Fibroblast of lung (primary cell): ENCODE measurements around the gene LRRC59. TPM values are rescaled to one million over a fixed set of nuclear protein-coding genes. Genes with fewer than 3 reads are reported as not detected.
"Not testable (repeated sequence)": the region's sequence is repeated elsewhere in the genome, so short reads cannot be mapped to it uniquely, and the experiment has no call there.

Source experiments
- DNase-seq, 2 donors: peaks; one replicate each; pipeline versions ENCODE4 v3.0.0 to v3.0.0-alpha.2; 2010; ENCODE audit warnings: low read depth in 2 of 2
- H2AFZ ChIP-seq: 2 replicates; pipeline ENCODE4 v1.5.1; 2012; ENCODE audit warnings: low read length, control low read depth, inconsistent platforms
- H3K27ac ChIP-seq: 2 replicates; pipeline ENCODE4 v1.5.1; 2011; ENCODE audit warnings: low read length, control low read depth; ENCODE audit not compliant: insufficient read depth
- H3K27me3 ChIP-seq: 2 replicates; pipeline ENCODE4 v1.5.1; 2011; ENCODE audit warnings: mild to moderate bottlenecking, low read length; ENCODE audit not compliant: control insufficient read depth, insufficient read depth
- H3K36me3 ChIP-seq: 2 replicates; pipeline ENCODE4 v1.5.1; 2011; ENCODE audit warnings: low read length; ENCODE audit not compliant: control insufficient read depth, insufficient read depth
- H3K4me1 ChIP-seq: 2 replicates; pipeline ENCODE4 v1.5.1; 2011; ENCODE audit warnings: low read length; ENCODE audit not compliant: control insufficient read depth, insufficient read depth; ENCODE audit errors: extremely low read depth
- H3K4me2 ChIP-seq: 2 replicates; pipeline ENCODE4 v1.5.1; 2011; ENCODE audit warnings: low read length, control low read depth; ENCODE audit not compliant: insufficient read depth; ENCODE audit errors: extremely low read depth
- H3K4me3 ChIP-seq, 4 experiments: fragments of 200-600 bp in 1 of 4; sonication (generic) in 1 of 4; replicated peaks in 1 of 4; 2 replicates each; pipeline ENCODE4 v1.5.1; 2011 to 2016; ENCODE audit warnings: low read length in 4 of 4, low read depth in 3 of 4, mild to moderate bottlenecking in 3 of 4, control low read depth in 2 of 4, inconsistent platforms in 1 of 4, mixed read lengths in 1 of 4; ENCODE audit not compliant: insufficient read depth in 1 of 4; ENCODE audit errors: control extremely low read depth in 1 of 4
- H3K79me2 ChIP-seq: 2 replicates; pipeline ENCODE4 v1.5.1; 2012; ENCODE audit warnings: mild to moderate bottlenecking, low read length, inconsistent platforms; ENCODE audit not compliant: control insufficient read depth, insufficient read depth
- H3K9ac ChIP-seq: 2 replicates; pipeline ENCODE4 v1.5.1; 2011; ENCODE audit warnings: mild to moderate bottlenecking, low read length, control low read depth; ENCODE audit not compliant: insufficient read depth
- H3K9me3 ChIP-seq: 2 replicates; pipeline ENCODE4 v1.5.1; 2012; ENCODE audit warnings: low read depth, low read length; ENCODE audit not compliant: control insufficient read depth, insufficient read depth
- H4K20me1 ChIP-seq: 2 replicates; pipeline ENCODE4 v1.5.1; 2011; ENCODE audit warnings: low read length; ENCODE audit not compliant: control insufficient read depth, insufficient read depth; ENCODE audit errors: extremely low read depth
- CTCF ChIP-seq, 2 donors: IDR thresholded peaks in 1 of 2; conservative IDR thresholded peaks in 1 of 2; 1 replicate in 1 of 2; 2 replicates in 1 of 2; pipeline ENCODE4 v1.5.1; 2011 to 2012; ENCODE audit warnings: low read length in 2 of 2, control low read depth in 1 of 2, inconsistent platforms in 1 of 2, low read depth in 1 of 2, mild to moderate bottlenecking in 1 of 2
- EZH2 ChIP-seq: IDR thresholded peaks from 2 replicates; pipeline ENCODE4 v1.5.1; 2012; ENCODE audit warnings: low read length, control low read depth, mild to moderate bottlenecking; ENCODE audit errors: missing control alignments
- polyA plus RNA-seq, 2 donors: library from polyadenylated mRNA; depleted of rRNA in 1 of 2; stranded (reverse) in 1 of 2; unstranded in 1 of 2; fragments of >200 nt; gene quantifications; 2 replicates each; pipeline ENCODE4 v1.2.1, GENCODE V29; 2011 to 2012; ENCODE audit warnings: missing spikeins in 1 of 2
- total RNA-seq: library from RNA; depleted of rRNA; stranded (reverse); fragments of >200 nt; gene quantifications from 2 replicates; pipeline ENCODE4 v1.2.1, GENCODE V29; 2014

LRRC59 gene
- total and polyA plus RNA-seq, 2 donors (not counting 1 experiment from before 2014, with no cell fraction given), result 88.7 to 142 TPM

DNA sequence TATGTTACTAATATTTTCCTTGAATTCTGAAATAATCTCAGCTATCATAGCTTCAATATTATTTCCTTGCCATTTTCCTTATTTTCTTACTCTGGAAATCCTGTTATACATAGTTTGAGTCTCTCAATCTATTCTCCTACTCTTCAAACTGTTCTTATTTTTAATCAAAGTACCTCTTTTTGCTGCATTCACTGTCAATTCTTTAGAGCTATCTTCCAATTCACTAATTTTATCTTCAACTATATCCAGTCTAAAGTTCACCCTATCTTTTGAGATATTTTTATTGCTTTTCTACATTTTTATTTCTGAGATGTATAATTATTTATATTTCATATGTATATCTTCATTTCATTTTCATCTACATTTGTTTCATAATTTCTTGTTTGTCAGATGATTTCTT, 58.7 kb downstream of the LRRC59 start:
- no peaks in the 10 kb centered on the region for H4K20me1 ChIP-seq
- no peak overlapping the region for H3K4me3 ChIP-seq
- H3K9ac ChIP-seq, result no peak overlapping the region
- H3K36me3 ChIP-seq, result no peaks in the 10 kb centered on the region
- TF ChIP-seq EZH2 (no peak), CTCF (conservative IDR thresholded peaks at IDR 0.05 in 1 of 2, IDR thresholded peaks at IDR 0.05 in 1 of 2; ENCODE audit: low read depth in 1 of 2, low read length in 2 of 2) (no peak)
- peaks cover 5% of the 10 kb centered on the region for H3K27me3 ChIP-seq
- H3K4me1 ChIP-seq, result no peaks in the 10 kb centered on the region
- H3K27ac ChIP-seq, result no peak overlapping the region
- H2AFZ ChIP-seq, result no peak overlapping the region
- DNase-seq, result no peak
- no peak overlapping the region for H3K4me2 ChIP-seq
- no peaks in the 10 kb centered on the region for H3K79me2 ChIP-seq
- H3K9me3 ChIP-seq, result no peaks in the 10 kb centered on the region

DNA sequence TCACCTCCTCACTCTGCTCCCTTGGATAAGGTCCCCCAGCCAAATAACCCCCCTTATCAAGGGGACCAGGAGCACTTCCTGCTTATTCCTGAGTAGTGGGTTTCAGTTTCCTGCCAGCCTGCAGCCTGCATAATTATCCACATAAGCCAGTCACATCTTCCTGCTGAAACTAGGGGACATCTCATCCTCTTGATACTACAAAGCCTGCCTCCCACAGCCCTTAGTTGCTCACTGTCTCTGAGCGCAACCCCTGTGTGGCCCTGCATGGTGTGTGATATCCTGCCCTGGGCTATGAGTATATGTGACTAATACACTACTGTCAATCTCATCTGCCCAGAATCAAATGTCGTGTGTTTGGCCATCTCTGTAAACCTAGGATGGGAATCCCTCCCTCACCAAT, 59.4 kb downstream of the LRRC59 start:
- Histone ChIP-seq H3K27ac (no peak overlapping the region), H3K27me3 (peaks cover 4% of the 10 kb centered on the region), H3K36me3 (no peaks in the 10 kb centered on the region), H4K20me1 (no peaks in the 10 kb centered on the region), H3K4me2 (no peak overlapping the region), H3K79me2 (no peaks in the 10 kb centered on the region), H3K9me3 (no peaks in the 10 kb centered on the region), H3K4me3 (no peak overlapping the region), H3K4me1 (no peaks in the 10 kb centered on the region), H2AFZ (no peak overlapping the region), H3K9ac (no peak overlapping the region)
- TF ChIP-seq EZH2, result no peak
- no peak for TF ChIP-seq CTCF (conservative IDR thresholded peaks at IDR 0.05 in 1 of 2, IDR thresholded peaks at IDR 0.05 in 1 of 2; ENCODE audit: low read depth in 1 of 2, low read length in 2 of 2)
- DNase-seq, result no peak

GRCh38 chr17:50333291-50334057, 63.8 kb downstream of the LRRC59 start:
- not testable (repeated sequence) for H3K36me3 ChIP-seq, H2AFZ ChIP-seq

More at GRCh38 chr17:50333291-50334057, 63.8 kb downstream of the LRRC59 start:
- H3K4me3 ChIP-seq, H3K4me2 ChIP-seq, H3K27me3 ChIP-seq, H3K27ac ChIP-seq, H4K20me1 ChIP-seq, H3K9me3 ChIP-seq, H3K9ac ChIP-seq, H3K79me2 ChIP-seq, DNase-seq, H3K4me1 ChIP-seq: not testable (repeated sequence)
- TF ChIP-seq CTCF (conservative IDR thresholded peaks at IDR 0.05 in 1 of 2, IDR thresholded peaks at IDR 0.05 in 1 of 2; ENCODE audit: low read depth in 1 of 2, low read length in 2 of 2), result peak in 1 of 2 donors; percentile 3
